Astrocyte (in vitro differentiated cells and primary cell): Measurements from ENCODE around the gene GOLIM4.

Experiments used
- EZH2 ChIP-seq: IDR thresholded peaks from 2 replicates; pipeline ENCODE4 v1.6.1; 2012; ENCODE audit warnings: mild to moderate bottlenecking, low read length, inconsistent platforms; ENCODE audit not compliant: insufficient read depth
- TF ChIP-seq, protein P1 (sequence below): IDR thresholded peaks from 2 replicates; pipeline ENCODE4 v1.5.1; 2011; ENCODE audit warnings: low read depth, mild to moderate bottlenecking, inconsistent platforms, low read length, moderate library complexity; ENCODE audit not compliant: insufficient read depth

DNA sequence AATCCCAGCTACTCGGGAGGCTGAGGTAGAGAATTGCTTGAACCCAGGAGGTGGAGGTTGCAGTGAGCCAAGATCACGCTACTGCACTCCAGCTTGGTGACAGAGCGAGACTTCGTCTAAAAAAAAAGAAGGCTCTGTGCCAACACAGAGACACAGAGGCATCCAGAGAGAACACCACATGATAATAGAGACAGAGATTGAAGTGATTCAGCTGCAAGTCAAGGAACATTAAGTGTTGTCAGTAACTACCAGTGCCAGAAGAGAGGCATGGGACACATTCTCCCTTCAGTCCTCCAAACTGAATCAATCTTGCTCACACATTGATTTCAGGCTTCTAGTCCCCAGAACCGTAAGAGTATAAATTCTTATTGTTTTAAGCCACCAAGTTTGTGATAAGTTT, 97.5 kb downstream of the GOLIM4 start:
- TF ChIP-seq EZH2, result no peak
- TF ChIP-seq, protein P1, sequence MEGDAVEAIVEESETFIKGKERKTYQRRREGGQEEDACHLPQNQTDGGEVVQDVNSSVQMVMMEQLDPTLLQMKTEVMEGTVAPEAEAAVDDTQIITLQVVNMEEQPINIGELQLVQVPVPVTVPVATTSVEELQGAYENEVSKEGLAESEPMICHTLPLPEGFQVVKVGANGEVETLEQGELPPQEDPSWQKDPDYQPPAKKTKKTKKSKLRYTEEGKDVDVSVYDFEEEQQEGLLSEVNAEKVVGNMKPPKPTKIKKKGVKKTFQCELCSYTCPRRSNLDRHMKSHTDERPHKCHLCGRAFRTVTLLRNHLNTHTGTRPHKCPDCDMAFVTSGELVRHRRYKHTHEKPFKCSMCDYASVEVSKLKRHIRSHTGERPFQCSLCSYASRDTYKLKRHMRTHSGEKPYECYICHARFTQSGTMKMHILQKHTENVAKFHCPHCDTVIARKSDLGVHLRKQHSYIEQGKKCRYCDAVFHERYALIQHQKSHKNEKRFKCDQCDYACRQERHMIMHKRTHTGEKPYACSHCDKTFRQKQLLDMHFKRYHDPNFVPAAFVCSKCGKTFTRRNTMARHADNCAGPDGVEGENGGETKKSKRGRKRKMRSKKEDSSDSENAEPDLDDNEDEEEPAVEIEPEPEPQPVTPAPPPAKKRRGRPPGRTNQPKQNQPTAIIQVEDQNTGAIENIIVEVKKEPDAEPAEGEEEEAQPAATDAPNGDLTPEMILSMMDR, result no peak
